ENCODE data around the gene WNT7A. TPM values are rescaled to one million over a fixed set of nuclear protein-coding genes. Genes with fewer than 3 reads are reported as not detected.
"Not testable (repeated sequence)": the region's sequence is repeated elsewhere in the genome, so short reads cannot be mapped to it uniquely, and the experiment has no call there.

WNT7A gene
- total RNA-seq, 1 experiment from 2014 or later, result not detected

- no peak for DNase-seq (ENCODE audit: low read depth)
Measured at GRCh38 chr3:13866041-13866965, 13.6 kb downstream of the WNT7A start.

GRCh38 chr3:13865581-13865980 is 14.3 kb downstream of the WNT7A start:
- DNase-seq (ENCODE audit: low read depth), result no peak

GRCh38 chr3:13865106-13865505 is 14.8 kb downstream of the WNT7A start:
- DNase-seq (ENCODE audit: low read depth), result no peak

- DNase-seq (ENCODE audit: low read depth), result no peak
Measured at GRCh38 chr3:13863965-13864595, 15.8 kb downstream of the WNT7A start.

GRCh38 chr3:13863382-13863952 is 16.4 kb downstream of the WNT7A start:
- DNase-seq (ENCODE audit: low read depth), result no peak

GRCh38 chr3:13861461-13861860 is 18.4 kb downstream of the WNT7A start:
- DNase-seq (ENCODE audit: low read depth), result no peak

- DNase-seq (ENCODE audit: low read depth), result no peak
Measured at GRCh38 chr3:13860001-13860400, 19.9 kb downstream of the WNT7A start.

GRCh38 chr3:13858768-13859520 is 20.9 kb downstream of the WNT7A start:
- DNase-seq (ENCODE audit: low read depth), result no peak

- no peak for DNase-seq (ENCODE audit: low read depth)
Measured at GRCh38 chr3:13857702-13858380, 22.0 kb downstream of the WNT7A start.

GRCh38 chr3:13856628-13857027 is 23.2 kb downstream of the WNT7A start:
- DNase-seq (ENCODE audit: low read depth), result not testable (repeated sequence)

GRCh38 chr3:13856006-13856405 is 23.9 kb downstream of the WNT7A start:
- no peak for DNase-seq (ENCODE audit: low read depth)

GRCh38 chr3:13854492-13854891 is 25.4 kb downstream of the WNT7A start:
- no peak for DNase-seq (ENCODE audit: low read depth)

GRCh38 chr3:13853978-13854296 is 25.9 kb downstream of the WNT7A start:
- DNase-seq (ENCODE audit: low read depth), result no peak

GRCh38 chr3:13853256-13853977 is 26.5 kb downstream of the WNT7A start:
- DNase-seq (ENCODE audit: low read depth), result no peak

- DNase-seq (ENCODE audit: low read depth), result no peak
Measured at GRCh38 chr3:13852638-13853009, 27.2 kb downstream of the WNT7A start.

- no peak for DNase-seq (ENCODE audit: low read depth)
Measured at GRCh38 chr3:13851997-13852637, 27.8 kb downstream of the WNT7A start.

GRCh38 chr3:13851091-13851849 is 28.6 kb downstream of the WNT7A start:
- no peak for DNase-seq (ENCODE audit: low read depth)

GRCh38 chr3:13850161-13850945 is 29.5 kb downstream of the WNT7A start:
- DNase-seq (ENCODE audit: low read depth), result no peak

GRCh38 chr3:13849018-13849417 is 30.9 kb downstream of the WNT7A start:
- DNase-seq (ENCODE audit: low read depth), result no peak

All from LHCN-M2 (cell line).